NT2/D1 (cell line): Measurements from ENCODE around the gene TLCD2.
"Not testable (repeated sequence)": the region's sequence is repeated elsewhere in the genome, so short reads cannot be mapped to it uniquely, and the experiment has no call there.

Source experiments
- YY1 ChIP-seq: IDR thresholded peaks from 2 replicates; pipeline ENCODE4 v1.6.1; 2011; ENCODE audit not compliant: insufficient read length, insufficient read depth
- ZNF274 ChIP-seq: IDR thresholded peaks from 2 replicates; pipeline ENCODE4 v1.6.1; 2011; ENCODE audit warnings: mild to moderate bottlenecking, low read depth, low read length

DNA sequence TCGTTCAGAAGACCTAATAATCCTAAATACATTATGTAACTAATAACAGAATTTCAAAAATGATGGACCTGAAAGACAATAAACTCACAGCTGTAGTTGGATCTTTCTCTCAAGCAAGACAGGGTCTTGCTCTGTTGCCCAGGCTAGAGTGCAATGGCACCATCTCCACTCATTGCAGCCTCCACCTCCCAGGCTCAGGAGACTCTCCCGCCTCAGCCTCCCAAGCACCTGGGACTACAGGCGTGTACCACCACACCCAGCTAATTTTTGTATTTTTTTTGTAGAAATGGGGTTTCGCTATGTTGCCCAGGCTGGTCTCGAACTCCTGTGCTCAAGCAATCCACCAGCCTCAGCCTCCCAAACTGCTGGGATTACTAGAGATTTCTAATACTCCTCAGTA lies 46.2 kb downstream of the TLCD2 start:
- not testable (repeated sequence) for TF ChIP-seq YY1, ZNF274
